Activated CD8-positive, alpha-beta memory T cell treated with anti-CD3 and anti-CD28 coated beads for 36 hours (primary cell): ENCODE data around the gene INHBE. TPM values are rescaled to one million over a fixed set of nuclear protein-coding genes. Genes with fewer than 3 reads are reported as not detected.
"Not testable (repeated sequence)": the region's sequence is repeated elsewhere in the genome, so short reads cannot be mapped to it uniquely, and the experiment has no call there.

Source experiments
- CTCF ChIA-PET: fragments of 350-600 bp; sonication (Branson Sonifier 250); formaldehyde crosslinking; loops from one replicate; lab custom pipeline; 2021; ENCODE audit warnings: antibody characterized with exemption; lab: Charles Lee
- POLR2A ChIA-PET: fragments of 350-600 bp; sonication (Branson Sonifier 250); formaldehyde crosslinking; loops from one replicate; lab custom pipeline; 2021; ENCODE audit warnings: antibody characterized with exemption; lab: Charles Lee
- total RNA-seq, 2 experiments: library from RNA; stranded (reverse); gene quantifications; one replicate each; pipeline ENCODE4 v1.2.3, GENCODE V29; 2021

Gene INHBE
- total RNA-seq, 2 experiments from 2014 or later = 1.1 to 1.2 TPM

DNA sequence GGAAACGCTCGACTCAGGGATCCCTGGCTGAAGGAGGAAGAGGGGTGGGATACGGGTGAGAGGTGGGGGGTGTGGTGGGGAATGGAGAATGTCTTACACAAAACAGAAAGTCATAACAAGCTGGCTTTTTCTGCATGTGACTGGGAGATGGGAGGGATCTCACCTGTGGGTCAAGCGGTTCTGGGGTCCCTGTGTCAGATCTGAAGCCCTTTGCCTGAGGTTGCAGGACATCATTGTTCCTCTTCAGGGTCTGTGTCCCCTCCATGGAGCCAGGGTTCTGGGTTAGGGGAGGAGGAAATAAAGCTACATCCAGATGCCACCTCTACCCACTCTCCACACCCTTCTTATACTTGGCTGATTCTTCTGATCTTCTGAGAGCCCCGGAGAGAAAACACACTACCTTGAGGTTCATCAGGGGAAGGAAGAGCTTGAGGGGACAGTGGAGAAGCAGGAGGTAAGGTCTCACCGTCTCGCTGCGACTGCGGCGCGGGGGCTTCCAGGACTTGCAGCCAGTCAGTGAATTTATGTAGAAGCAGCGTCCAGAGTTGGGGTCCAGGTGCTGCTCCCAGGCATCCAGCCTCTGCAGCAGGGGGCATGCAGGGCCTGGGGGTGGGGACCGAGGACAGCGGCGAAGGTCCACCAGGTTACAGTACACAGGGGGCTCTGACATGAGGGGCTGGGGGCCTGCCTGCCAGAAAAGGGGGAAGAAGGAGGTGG lies 22.0 kb downstream of the INHBE start:
- POLR2A ChIA-PET = interaction anchor here (0.5 to 2.4 kb wide), 7 partner anchors 9 to 896 kb away, joined by 3 to 8 read pairs (median 3); partner anchors contain the start of gene DDIT3

DNA sequence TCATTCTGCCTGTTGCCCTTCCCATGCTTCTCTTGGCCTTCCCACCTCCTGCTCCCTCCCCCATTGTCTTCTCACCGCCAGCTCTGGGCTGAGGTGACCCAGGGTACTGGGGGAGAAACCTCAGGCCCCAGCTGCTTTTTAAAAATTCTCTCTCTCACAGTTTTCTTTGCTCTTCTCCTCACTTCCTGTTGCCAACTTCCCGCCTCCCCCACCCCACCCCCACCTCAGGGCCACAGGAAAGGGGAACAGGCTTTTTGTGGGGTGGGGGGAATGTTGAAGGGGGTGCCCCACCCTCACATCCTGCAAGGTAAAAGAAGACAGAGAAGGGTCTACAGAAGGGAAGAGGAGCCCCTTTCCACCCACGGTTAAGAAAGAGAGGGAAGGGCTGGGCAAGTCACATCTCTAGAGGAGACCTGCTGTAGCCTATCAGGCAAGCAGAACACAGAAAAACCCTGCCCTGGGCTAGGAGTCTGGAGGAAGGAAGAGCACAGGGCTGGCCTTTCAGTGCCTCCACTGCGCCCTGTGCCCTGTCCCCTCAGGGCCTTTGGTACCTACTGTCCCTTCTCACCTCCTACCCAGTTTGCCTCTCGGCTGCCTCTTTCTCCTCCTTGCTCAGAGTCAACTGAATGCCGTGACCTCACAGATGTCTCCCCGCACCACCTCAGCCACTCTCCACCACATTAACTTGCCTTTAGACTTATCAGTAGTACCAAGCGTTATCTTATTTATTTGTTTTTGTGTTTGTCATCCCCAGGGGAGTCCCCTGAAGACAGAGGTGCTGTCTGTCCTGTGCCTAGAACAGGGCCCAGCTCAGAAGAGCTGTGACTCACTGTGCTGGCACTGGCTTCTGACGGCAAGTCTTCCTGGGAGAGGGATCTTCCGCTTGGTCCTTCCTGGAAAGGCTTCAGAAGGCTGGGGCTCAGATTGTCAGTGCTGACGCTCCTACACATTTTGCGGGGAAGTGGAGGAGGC lies 22.9 kb downstream of the INHBE start:
- ChIA-PET CTCF (interaction anchor here (1.1 to 8.5 kb wide), 6 partner anchors 9 to 264 kb away, joined by 3 to 120 read pairs (median 6); partner anchors contain the start of genes DDIT3 and GLI1), POLR2A (interaction anchor here (0.5 to 2.4 kb wide), 7 partner anchors 8 to 896 kb away, joined by 3 to 8 read pairs (median 3); partner anchors contain the start of gene DDIT3)

More for the DNA sequence above, 22.0 kb downstream of the INHBE start:
- CTCF ChIA-PET = interaction anchor here (0.8 to 8.5 kb wide), 9 partner anchors 9 to 264 kb away, joined by 3 to 120 read pairs (median 4); partner anchors contain the start of genes DDIT3 and GLI1

DNA sequence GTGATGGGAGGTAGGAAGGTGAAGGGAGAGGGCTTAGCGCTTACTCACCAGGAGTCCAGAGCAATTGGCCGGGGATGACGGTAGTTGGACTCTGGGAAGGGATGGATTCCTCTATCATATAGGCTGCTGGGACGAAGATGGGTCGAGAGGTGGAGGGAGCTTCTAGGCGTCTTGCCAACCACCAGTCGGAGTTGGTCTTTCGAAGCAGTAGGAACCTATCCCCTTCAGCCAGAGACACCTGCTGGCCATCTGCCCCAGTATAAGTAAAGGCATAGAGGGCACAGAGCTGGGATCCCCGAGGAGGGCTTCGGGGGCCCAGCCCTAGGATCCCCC lies 23.9 kb downstream of the INHBE start:
- CTCF ChIA-PET = interaction anchor here (1.2 to 8.5 kb wide), 2 partner anchors 18 to 104 kb away, joined by 5 to 120 read pairs; partner anchors contain the start of gene GLI1
- POLR2A ChIA-PET = interaction anchor here (0.8 kb wide), 1 partner anchor 42 kb away, joined by 3 read pairs; the partner anchor contains the start of gene DDIT3

DNA sequence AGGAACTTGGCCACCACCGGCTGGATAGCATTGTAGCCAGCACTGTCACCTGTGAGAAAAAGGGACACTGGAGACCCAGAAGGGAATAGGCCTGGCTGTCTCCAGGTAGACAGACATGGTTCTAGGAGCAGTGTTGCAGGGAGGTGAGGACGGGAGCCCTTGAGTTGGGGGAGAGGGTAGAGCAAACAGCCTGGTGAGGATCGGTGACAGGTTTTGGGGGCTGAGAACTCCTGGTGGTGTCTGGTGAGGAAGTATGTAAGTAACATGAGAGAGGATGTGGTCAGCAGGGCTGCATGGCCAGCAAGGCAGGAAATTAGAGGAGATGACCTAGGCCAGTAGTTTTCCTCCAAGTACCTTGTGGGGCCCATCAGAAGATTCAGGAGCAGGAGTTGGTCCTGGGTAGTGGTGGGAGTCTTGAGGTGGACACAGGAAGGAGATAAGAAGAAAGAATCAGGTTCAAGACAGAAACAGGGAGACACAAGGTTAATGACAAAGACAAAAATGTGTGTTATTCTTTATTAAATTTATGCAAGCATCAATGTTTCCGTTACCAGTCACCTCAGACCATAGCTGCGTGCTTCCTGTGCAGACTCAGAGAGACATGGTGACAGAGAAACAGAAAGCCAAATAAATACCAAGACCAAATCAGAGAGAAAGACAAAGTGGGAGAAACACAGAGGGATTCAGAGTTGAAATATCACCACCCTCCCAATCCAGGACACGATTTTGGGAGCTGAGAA lies 24.4 kb downstream of the INHBE start, which contains the start of gene ARHGAP9:
TSS of gene ARHGAP9 (minus strand) at position 491 of the 740 bp plus-strand sequence. CDS start at position 31, 460 bp downstream.
- ChIA-PET POLR2A (interaction anchor here (1.2 kb wide), 1 partner anchor 40 kb away, joined by 10 read pairs; the partner anchor contains the start of gene DDIT3), CTCF (interaction anchor here (1.2 to 8.5 kb wide), 4 partner anchors 9 to 104 kb away, joined by 3 to 120 read pairs (median 6); partner anchors contain the start of gene GLI1)

DNA sequence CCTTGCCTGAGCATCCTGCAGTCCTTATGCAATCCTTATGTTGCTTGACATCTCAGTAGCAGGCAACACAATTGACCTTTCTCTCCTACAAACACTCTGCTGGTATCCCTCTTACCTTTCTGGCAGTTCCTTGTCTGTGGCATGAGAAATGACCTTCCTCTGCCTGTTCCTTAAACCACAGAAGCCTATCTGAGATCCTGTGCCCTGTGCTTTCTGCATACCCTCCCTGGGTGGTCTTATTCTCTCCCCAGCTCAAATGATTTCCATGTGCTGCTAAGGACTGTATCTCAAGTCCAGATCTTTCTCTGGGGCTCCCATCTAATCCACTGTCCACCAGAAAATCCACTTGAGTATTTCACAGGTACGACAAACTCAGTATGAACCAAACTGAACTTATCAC lies 26.6 kb downstream of the INHBE start:
- CTCF ChIA-PET = interaction anchor here (1.1 to 8.5 kb wide), 2 partner anchors 21 to 29 kb away, joined by 3 to 120 read pairs; partner anchors contain the start of gene GLI1
- POLR2A ChIA-PET = no interaction called here

DNA sequence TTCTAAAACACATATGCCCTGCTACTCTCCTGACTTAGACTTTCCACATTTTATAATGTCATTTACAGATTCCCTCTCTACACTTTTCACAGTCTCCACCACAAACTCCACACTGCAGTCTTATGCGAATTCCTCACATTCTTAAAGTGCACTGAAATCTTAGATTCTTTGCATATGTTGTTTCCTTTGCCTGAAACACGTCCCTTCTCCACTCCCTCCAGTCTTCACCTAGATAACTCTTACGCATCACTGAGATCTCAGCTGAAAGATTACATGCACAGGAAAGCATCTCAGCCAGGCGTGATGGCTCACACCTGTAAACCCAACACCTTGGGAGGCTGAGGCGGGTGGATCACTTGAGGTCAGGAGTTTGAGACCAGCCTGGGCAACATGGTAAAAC lies 28.4 kb downstream of the INHBE start:
- ChIA-PET POLR2A (no interaction called here), CTCF (no interaction called here)

DNA sequence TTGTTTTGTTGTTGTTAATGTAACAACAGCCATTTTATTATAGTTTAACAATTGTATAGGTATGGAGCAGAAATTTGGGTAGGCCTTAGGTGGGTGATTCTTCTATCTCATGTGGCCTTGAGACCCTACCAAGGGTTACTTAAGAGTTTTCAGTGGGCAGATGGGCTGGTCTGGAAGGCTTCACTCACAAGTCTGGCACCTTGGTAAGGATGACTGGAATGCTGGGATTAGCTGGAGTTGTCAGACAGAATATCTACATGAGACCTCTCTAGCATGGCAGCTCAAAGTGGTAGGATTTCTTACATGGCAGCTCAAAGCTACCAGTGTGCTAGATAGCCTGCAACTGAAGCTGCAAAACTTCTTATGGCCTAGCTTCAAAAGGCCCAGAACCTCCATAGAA lies 30.6 kb downstream of the INHBE start:
- ChIA-PET CTCF (interaction anchor here (1.0 to 1.3 kb wide), 2 partner anchors 9 to 27 kb away, joined by 3 read pairs; partner anchors contain the start of gene GLI1), POLR2A (interaction anchor here (1.7 kb wide), 1 partner anchor 9 kb away, joined by 5 read pairs; no protein-coding TSS in a partner anchor)

DNA sequence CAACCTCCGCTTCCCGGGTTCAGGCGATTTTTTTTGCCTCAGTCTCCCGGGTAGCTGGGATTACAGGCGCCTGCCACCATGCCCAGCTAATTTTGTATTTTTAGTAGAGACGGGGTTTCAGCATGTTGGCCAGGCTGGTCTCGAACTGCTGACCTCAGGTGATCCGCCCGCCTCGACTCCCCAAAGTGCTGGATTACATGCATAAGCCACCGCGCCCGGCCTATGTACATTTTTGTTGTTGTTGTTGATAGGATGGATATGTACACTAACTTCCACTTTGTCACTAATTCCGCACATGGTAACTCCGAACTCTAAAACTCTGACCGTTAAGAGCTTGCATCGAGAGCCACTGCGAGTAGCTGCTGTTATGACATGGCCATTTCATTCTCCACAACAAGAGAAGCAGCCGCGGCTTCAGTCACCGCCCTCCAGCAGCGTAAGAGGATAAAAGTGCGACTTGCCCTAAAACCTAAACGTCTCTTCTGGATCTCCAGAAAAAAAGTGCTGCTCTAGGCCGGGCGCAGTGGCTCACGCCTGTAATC lies 32.0 kb downstream of the INHBE start:
- ChIA-PET CTCF (interaction anchor here (0.8 to 1.6 kb wide), 4 partner anchors 10 to 52 kb away, joined by 3 to 6 read pairs (median 4); partner anchors contain the start of genes DDIT3 and INHBC), POLR2A (interaction anchor here (0.6 to 1.7 kb wide), 2 partner anchors 10 to 11 kb away, joined by 4 to 5 read pairs; no protein-coding TSS in a partner anchor)

DNA sequence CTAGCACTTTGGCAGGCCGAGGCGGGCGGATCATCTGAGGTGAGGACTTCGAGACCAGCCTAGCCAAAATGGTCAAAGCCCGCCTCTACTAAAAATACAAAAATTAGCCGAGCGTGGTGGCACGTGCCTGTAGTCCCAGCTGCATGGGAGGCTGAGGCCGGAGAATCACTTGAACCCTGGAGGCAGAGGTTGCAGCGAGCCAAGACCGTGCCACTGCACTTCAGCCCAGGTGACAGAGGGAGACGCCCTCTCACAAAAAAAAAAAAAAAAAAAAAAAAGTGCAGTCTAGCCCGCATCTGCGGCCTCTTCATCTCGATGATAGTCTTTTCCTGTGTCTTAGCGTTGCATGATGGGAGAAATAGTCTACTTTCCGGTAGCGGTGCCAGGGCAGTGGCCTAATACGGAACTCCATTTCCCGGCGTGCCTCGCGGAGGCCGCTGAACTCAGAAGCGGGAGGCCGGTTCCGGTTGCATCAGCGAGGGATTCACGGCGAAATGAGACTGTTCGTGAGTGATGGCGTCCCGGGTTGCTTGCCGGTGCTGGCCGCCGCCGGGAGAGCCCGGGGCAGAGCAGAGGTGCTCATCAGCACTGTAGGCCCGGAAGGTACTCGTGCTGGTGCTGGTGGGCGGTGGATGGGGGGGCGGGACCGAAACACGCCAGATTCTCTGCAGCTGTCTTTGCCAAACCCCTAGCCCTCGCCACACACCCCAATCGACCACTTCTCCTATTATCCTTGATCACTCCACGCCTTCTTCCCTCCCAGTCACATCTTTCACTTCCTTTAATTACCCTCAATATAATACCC lies 32.7 kb downstream of the INHBE start, which contains the start of gene MARS1:
TSS of gene MARS1 (plus strand) at position 472 of the 805 bp plus-strand sequence. CDS start at position 495, 23 bp downstream.
- ChIA-PET POLR2A (interaction anchor here (1.6 kb wide), 1 partner anchor 32 kb away, joined by 7 read pairs; the partner anchor contains the start of gene DDIT3), CTCF (interaction anchor here (0.8 to 1.6 kb wide), 6 partner anchors 8 to 53 kb away, joined by 3 to 5 read pairs (median 4); partner anchors contain the start of genes ARHGAP9, DDIT3 and INHBC)

DNA sequence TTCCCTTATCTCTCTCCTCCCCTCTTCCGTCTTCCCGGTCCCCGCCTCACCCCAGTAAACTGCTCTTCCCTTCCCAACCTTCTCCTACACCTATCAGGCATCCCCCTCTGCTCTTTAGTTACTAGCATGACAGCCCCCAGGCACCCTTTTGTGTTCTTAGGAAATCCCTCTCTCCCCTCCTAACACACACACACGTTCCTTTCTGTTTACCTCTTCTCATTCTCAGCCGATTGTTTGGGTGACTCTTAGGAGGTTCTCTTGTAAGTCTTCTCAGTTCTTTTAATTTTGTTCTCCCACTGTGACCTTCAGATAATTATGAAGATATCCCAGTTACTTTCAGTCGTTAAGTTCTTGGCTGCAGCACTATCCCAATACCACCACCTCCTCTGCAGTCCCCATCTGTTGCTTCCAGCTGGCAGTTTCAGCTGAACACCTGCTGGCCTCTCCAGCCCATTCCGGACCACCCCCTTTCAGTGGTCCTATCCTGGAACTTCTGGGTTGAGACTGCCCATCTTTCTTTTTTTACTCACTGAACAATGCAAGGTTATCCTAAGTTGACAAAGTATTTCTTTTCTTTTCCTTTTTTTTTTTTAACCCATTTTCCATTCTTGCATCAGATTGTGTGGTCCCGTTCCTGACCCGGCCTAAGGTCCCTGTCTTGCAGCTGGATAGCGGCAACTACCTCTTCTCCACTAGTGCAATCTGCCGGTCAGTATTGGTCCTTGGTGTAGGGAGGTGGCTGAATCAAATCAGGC lies 33.5 kb downstream of the INHBE start:
- CTCF ChIA-PET = interaction anchor here (1.0 to 1.6 kb wide), 5 partner anchors 8 to 31 kb away, joined by 3 to 4 read pairs (median 3); partner anchors contain the start of genes ARHGAP9 and DDIT3
- POLR2A ChIA-PET = interaction anchor here (0.7 to 1.8 kb wide), 3 partner anchors 14 to 35 kb away, joined by 4 to 9 read pairs (median 7); partner anchors contain the start of gene DDIT3

DNA sequence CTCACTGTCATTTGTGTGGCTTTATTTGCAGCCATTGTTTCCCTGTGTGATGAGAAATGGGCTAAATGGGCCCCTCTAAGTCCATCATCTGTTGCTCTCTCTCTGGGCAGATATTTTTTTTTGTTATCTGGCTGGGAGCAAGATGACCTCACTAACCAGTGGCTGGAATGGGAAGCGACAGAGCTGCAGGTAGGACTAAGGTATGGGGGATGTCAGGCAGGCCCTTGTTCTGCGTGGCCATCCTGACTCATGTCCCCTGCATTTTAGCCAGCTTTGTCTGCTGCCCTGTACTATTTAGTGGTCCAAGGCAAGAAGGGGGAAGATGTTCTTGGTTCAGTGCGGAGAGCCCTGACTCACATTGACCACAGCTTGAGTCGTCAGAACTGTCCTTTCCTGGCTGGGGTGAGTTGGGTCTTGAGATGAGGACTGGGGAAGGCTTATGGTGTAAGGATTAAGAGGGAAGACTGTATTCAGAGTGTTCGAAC lies 34.1 kb downstream of the INHBE start:
- ChIA-PET POLR2A (interaction anchor here (0.7 to 1.8 kb wide), 3 partner anchors 13 to 35 kb away, joined by 4 to 9 read pairs (median 7); partner anchors contain the start of gene DDIT3), CTCF (interaction anchor here (1.0 to 1.4 kb wide), 4 partner anchors 9 to 29 kb away, joined by 3 to 4 read pairs (median 3); partner anchors contain the start of gene ARHGAP9)

DNA sequence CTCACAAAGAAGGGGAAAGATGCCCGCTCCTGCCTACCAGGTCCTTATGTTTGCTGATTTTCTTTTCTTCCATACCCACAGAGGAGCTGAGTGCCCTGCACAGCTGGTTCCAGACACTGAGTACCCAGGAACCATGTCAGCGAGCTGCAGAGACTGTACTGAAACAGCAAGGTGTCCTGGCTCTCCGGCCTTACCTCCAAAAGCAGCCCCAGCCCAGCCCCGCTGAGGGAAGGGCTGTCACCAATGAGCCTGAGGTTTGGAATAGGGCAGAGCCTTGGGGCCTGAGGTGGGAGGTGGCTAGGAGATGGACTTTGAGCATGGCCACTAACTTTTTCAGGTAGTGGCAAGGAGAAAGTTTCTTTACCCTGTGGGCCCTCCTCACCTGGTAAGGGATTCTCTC lies 35.0 kb downstream of the INHBE start:
- ChIA-PET CTCF (no interaction called here), POLR2A (interaction anchor here (0.9 to 1.8 kb wide), 2 partner anchors 12 to 29 kb away, joined by 3 to 9 read pairs; no protein-coding TSS in a partner anchor)

DNA sequence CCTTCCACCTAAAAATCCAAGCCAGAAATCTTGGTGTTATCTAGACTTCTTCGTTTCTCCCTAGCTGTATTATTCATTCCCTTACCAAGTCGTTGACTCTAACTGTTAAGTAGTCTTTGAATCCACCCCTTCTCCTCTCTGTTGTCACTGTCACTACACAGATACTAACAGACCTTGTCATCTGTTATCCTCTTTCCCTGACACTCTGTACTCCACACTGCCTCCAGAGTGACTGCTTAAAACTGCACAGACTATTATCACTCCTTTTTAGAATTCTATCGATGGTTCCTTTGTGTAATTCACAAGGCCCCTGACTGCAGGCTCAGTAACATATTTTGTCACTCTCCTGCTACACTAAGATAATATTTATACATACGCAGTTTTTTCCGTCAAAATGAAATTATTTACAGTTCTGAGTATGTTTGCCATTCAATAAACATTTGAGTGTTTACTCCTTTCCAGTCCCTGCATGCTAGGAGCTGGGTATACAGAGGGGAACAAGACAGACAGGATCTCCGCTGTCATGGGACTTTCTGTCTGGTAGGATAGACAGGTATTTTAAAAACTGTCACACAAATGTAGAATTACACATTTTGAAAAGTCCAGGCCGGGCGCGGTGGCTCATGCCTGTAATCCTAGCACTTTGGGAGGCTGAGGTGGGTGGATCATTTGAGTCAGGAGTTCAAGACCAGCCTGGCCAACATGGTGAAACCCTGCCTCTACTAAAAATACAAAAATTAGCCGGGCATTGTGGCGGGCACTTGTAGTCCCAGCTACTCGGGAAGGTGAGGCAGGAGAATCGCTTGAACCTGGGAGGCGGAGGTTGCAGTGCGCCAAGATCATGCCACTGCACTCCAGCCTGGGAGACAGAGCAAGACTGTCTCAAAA lies 36.5 kb downstream of the INHBE start:
- POLR2A ChIA-PET = interaction anchor here (1.0 kb wide), 1 partner anchor 31 kb away, joined by 3 read pairs; the partner anchor contains the start of gene MBD6
- CTCF ChIA-PET = interaction anchor here (0.7 to 1.5 kb wide), 2 partner anchors 29 to 111 kb away, joined by 3 read pairs; no protein-coding TSS in a partner anchor

DNA sequence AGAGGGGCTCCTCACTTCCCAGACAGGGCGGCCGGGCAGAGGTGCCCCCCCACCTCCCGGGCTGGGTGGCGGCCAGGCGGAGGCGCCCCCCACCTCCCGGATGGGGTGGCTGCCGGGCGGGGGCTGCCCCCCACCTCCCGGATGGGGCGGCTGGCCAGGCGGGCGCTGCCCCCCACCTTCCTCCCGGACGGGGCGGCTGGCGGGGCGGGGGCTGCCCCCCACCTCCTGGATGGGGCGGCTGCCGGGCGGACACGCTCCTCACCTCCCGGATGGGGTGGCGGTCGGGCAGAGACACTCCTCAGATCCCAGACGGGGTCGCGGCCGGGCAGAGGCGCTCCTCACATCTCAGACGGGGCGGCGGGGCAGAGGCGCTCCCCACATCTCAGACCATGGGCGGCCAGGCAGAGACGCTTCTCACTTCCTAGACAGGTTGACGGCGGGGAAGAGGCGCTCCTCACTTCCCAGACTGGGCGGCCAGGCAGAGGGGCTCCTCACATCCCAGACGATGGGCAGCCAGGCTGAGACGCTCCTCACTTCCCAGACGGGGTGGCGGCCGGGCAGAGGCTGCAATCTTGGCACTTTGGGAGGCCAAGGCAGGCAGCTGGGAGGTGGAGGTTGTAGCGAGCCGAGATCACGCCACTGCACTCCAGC lies 40.1 kb downstream of the INHBE start:
- POLR2A ChIA-PET, CTCF ChIA-PET: not testable (repeated sequence)
